Ovary (tissue), 3 donors: ENCODE data around the gene ITLN2.
"Not testable (repeated sequence)": the region's sequence is repeated elsewhere in the genome, so short reads cannot be mapped to it uniquely, and the experiment has no call there.

ENCODE experiments used
- CTCF ChIP-seq, 3 donors: fragments of 450-650 bp in 2 of 3; fragments of 200-600 bp in 1 of 3; IDR thresholded peaks; one replicate each; pipeline versions ENCODE4 v1.5.1 to v1.8.0; 2016 to 2022; ENCODE audit warnings: antibody characterized with exemption in 3 of 3, mild to moderate bottlenecking in 1 of 3
- EP300 ChIP-seq: sonication (generic); formaldehyde crosslinking; IDR thresholded peaks from one replicate; pipeline ENCODE4 v1.6.1; 2017; ENCODE audit warnings: antibody characterized with exemption
- donor health status: DM: no; HTN: no; CAD: no.

- not testable (repeated sequence) for TF ChIP-seq CTCF (IDR thresholded peaks at IDR 0.05); EP300
Measured at GRCh38 chr1:160949216-160949880, 5.3 kb downstream of the ITLN2 start.
